Femur (tissue), 1 donor: Measurements from ENCODE around the gene FBXW5.

Experiments used
- DNase-seq: peaks from one replicate; pipeline ENCODE4 v3.0.0-alpha.2; 2017

FBXW5 gene

GRCh38 chr9:136907011-136907914 lies 37.3 kb downstream of the FBXW5 start:
- no peak for DNase-seq

- DNase-seq: no peak
These were observed 38.3 kb downstream of the FBXW5 start for GRCh38 chr9:136906266-136906665.

GRCh38 chr9:136903041-136903554 lies 41.4 kb downstream of the FBXW5 start:
- DNase-seq: no peak

- peak; percentile 44 for DNase-seq
These were observed 42.2 kb downstream of the FBXW5 start for GRCh38 chr9:136902259-136902821.

GRCh38 chr9:136901516-136902258 lies 42.9 kb downstream of the FBXW5 start:
- DNase-seq: no peak

GRCh38 chr9:136900988-136901515 lies 43.5 kb downstream of the FBXW5 start:
- no peak for DNase-seq

GRCh38 chr9:136900556-136900955 lies 44.0 kb downstream of the FBXW5 start:
- no peak for DNase-seq

GRCh38 chr9:136899196-136899595 lies 45.3 kb downstream of the FBXW5 start:
- DNase-seq: no peak

GRCh38 chr9:136898483-136899100 lies 45.9 kb downstream of the FBXW5 start:
- DNase-seq: no peak

- no peak for DNase-seq
These were observed 48.5 kb downstream of the FBXW5 start for GRCh38 chr9:136896027-136896426.

- no peak for DNase-seq
These were observed 53.9 kb downstream of the FBXW5 start for GRCh38 chr9:136890661-136891060.
